Endothelial cell of umbilical vein (primary cell): Measurements from ENCODE around the gene C6. TPM values are rescaled to one million over a fixed set of nuclear protein-coding genes. Genes with fewer than 3 reads are reported as not detected.
"Not testable (repeated sequence)": the region's sequence is repeated elsewhere in the genome, so short reads cannot be mapped to it uniquely, and the experiment has no call there.

Experiments used
- BruUV-seq: library from RNA; stranded (reverse); fragments of 400-500 nt; replicated peaks from 2 replicates; lab custom pipeline; 2021; lab: Mats Ljungman, UMichigan
- CTCF ChIA-PET: fragments of 300-600, 350-600 bp; sonication (Branson Sonifier 250); formaldehyde crosslinking; loops from one replicate; lab custom pipeline; 2021; ENCODE audit warnings: antibody characterized with exemption, inconsistent platforms; lab: Charles Lee
- POLR2A ChIA-PET: fragments of 300-600, 350-600 bp; sonication (Branson Sonifier 250); formaldehyde crosslinking; loops from one replicate; lab custom pipeline; 2021; ENCODE audit warnings: antibody characterized with exemption, inconsistent platforms; lab: Charles Lee
- DNase-seq: peaks from one replicate; pipeline ENCODE4 v3.0.0-alpha.2; 2011; ENCODE audit warnings: low read depth, low spot score
- FAIRE-seq: peaks from 2 replicates; lab custom pipeline; 2011; peaks lifted over from hg19 to GRCh38; lab: Jason Lieb, UNC
- H2AFZ ChIP-seq: 2 replicates; pipeline ENCODE4 v1.6.0; 2012; ENCODE audit warnings: low read depth, low read length, control low read depth, inconsistent platforms
- H3K27ac ChIP-seq: 2 replicates; pipeline ENCODE4 v1.5.1; 2011; ENCODE audit warnings: low read depth, mild to moderate bottlenecking, control low read depth, low read length, moderate library complexity; ENCODE audit not compliant: insufficient read depth
- H3K27me3 ChIP-seq, 2 experiments: 2 replicates each; pipeline versions ENCODE4 v1.6.0 to v1.6.1; 2011; ENCODE audit warnings: low read length in 2 of 2, mixed read lengths in 1 of 2; ENCODE audit not compliant: control insufficient read depth in 2 of 2, insufficient read depth in 2 of 2
- H3K36me3 ChIP-seq, 2 experiments: 2 replicates in 1 of 2; 3 replicates in 1 of 2; pipeline ENCODE4 v1.5.1; 2011; ENCODE audit warnings: low read length in 2 of 2, mild to moderate bottlenecking in 1 of 2, moderate library complexity in 1 of 2; ENCODE audit not compliant: control insufficient read depth in 2 of 2, insufficient read depth in 2 of 2; ENCODE audit errors: extremely low read depth in 1 of 2
- H3K4me1 ChIP-seq: 3 replicates; pipeline ENCODE4 v1.5.1; 2011; ENCODE audit warnings: mild to moderate bottlenecking, low read length; ENCODE audit not compliant: control insufficient read depth, insufficient read depth; ENCODE audit errors: extremely low read depth
- H3K4me2 ChIP-seq: 2 replicates; pipeline ENCODE4 v1.6.1; 2011; ENCODE audit warnings: low read length, control low read depth, mixed read lengths; ENCODE audit not compliant: insufficient read depth
- H3K4me3 ChIP-seq, 3 experiments: fragments of 200-600 bp in 1 of 3; sonication (generic), shearing (Covaris generic) in 1 of 3; replicated peaks in 1 of 3; 2 replicates each; pipeline ENCODE4 v1.5.1; 2011 to 2016; ENCODE audit warnings: control low read depth in 3 of 3, low read length in 3 of 3, mild to moderate bottlenecking in 2 of 3, inconsistent platforms in 1 of 3, low read depth in 1 of 3, moderate library complexity in 1 of 3; ENCODE audit not compliant: insufficient read depth in 1 of 3
- H3K79me2 ChIP-seq: 2 replicates; pipeline ENCODE4 v1.6.0; 2012; ENCODE audit warnings: low read length, inconsistent platforms; ENCODE audit not compliant: control insufficient read depth, insufficient read depth
- H3K9ac ChIP-seq: replicated peaks from 2 replicates; pipeline ENCODE3; 2011; ENCODE audit warnings: low read length, control low read depth; ENCODE audit not compliant: insufficient read depth; ENCODE audit errors: extremely low read depth
- H3K9me1 ChIP-seq: replicated peaks from 3 replicates; pipeline ENCODE4 v1.6.0; 2011; ENCODE audit warnings: mild to moderate bottlenecking, low read length; ENCODE audit not compliant: control insufficient read depth, insufficient read depth; ENCODE audit errors: extremely low read depth
- H3K9me3 ChIP-seq: replicated peaks from 2 replicates; pipeline ENCODE4 v1.5.1; 2012; ENCODE audit warnings: low read length, inconsistent platforms; ENCODE audit not compliant: control insufficient read depth, insufficient read depth
- H4K20me1 ChIP-seq: replicated peaks from 2 replicates; pipeline ENCODE3; 2011; ENCODE audit warnings: mild to moderate bottlenecking, low read length; ENCODE audit not compliant: control insufficient read depth, insufficient read depth; ENCODE audit errors: extremely low read depth
- CTCF ChIP-seq, 2 donors: IDR thresholded peaks; 1 replicate in 1 of 2; 2 replicates in 1 of 2; pipeline ENCODE4 v1.5.1; 2011; ENCODE audit warnings: low read length in 2 of 2, mild to moderate bottlenecking in 2 of 2, moderate library complexity in 2 of 2, control low read depth in 1 of 2, inconsistent platforms in 1 of 2, low read depth in 1 of 2; ENCODE audit not compliant: insufficient read depth in 1 of 2; ENCODE audit errors: extremely low read depth in 1 of 2
- EZH2 ChIP-seq: IDR thresholded peaks from 2 replicates; pipeline ENCODE4 v1.6.1; 2012; ENCODE audit warnings: borderline replicate concordance, low read depth, mild to moderate bottlenecking, moderate library complexity, low read length, inconsistent platforms; ENCODE audit not compliant: severe bottlenecking
- FOS ChIP-seq: IDR thresholded peaks from 2 replicates; pipeline ENCODE4 v1.6.1; 2011; ENCODE audit warnings: mild to moderate bottlenecking, low read length, moderate library complexity, borderline replicate concordance; ENCODE audit not compliant: insufficient read depth
- GATA2 ChIP-seq: IDR thresholded peaks from 2 replicates; pipeline ENCODE4 v1.7.0; 2011; ENCODE audit warnings: low read depth, mild to moderate bottlenecking, moderate library complexity, mixed read lengths, low read length; ENCODE audit not compliant: insufficient read length, insufficient read depth
- JUN ChIP-seq: IDR thresholded peaks from 2 replicates; pipeline ENCODE4 v1.6.1; 2011; ENCODE audit warnings: borderline replicate concordance, low read depth; ENCODE audit not compliant: insufficient read length, insufficient read depth
- MAX ChIP-seq: IDR thresholded peaks from 2 replicates; pipeline ENCODE4 v1.6.1; 2011; ENCODE audit not compliant: insufficient read depth, insufficient read length
- MYC ChIP-seq: IDR thresholded peaks from one replicate; pipeline ENCODE4 v1.6.1; 2011; ENCODE audit warnings: mild to moderate bottlenecking, low read depth, low read length
- POLR2A ChIP-seq: IDR thresholded peaks from 2 replicates; pipeline ENCODE4 v1.6.1; 2012; ENCODE audit warnings: low read depth, mild to moderate bottlenecking, control low read depth, low read length
- POLR2AphosphoS5 ChIP-seq: IDR thresholded peaks from 2 replicates; pipeline ENCODE4 v1.6.1; 2012; ENCODE audit warnings: low read depth, mild to moderate bottlenecking, control low read depth, low read length, moderate library complexity; ENCODE audit not compliant: insufficient read depth
- dilution Hi-C: fragments of 300-500 bp; cut with MboI; formaldehyde crosslinking; loops from one replicate; pipeline ENCODE4 v1.15.0; 2019; ENCODE audit warnings: low sequenced_read_pairs; ENCODE audit not compliant: extremely low pct_ligation_motif_present
- intact Hi-C: fragments of 100-400 bp; cut with micrococcal nuclease; formaldehyde crosslinking; loops from one replicate; pipeline ENCODE4 v1.10.0; 2022
- polyA plus RNA-seq, 4 experiments: library from polyadenylated mRNA; depleted of rRNA in 3 of 4; stranded (reverse) in 3 of 4; unstranded in 1 of 4; fragments of >200 nt; gene quantifications; 2 replicates each; pipeline versions ENCODE4 v1.2.1 to v1.2.3, GENCODE V29; 2011 to 2012; ENCODE audit warnings: missing spikeins in 1 of 4
- total RNA-seq: library from RNA; stranded (reverse); gene quantifications from 2 replicates; pipeline ENCODE4 v1.2.3, GENCODE V29; 2021

Gene C6
- total and polyA plus RNA-seq, 2 donors (not counting 3 experiments of a cell fraction or from before 2014, with no cell fraction given), result not detected

GRCh38 chr5:41186143-41186542 is 27.2 kb downstream of the C6 start:
- Histone ChIP-seq H3K27ac (no peak overlapping the region), H4K20me1 (no peaks in the 10 kb centered on the region), H3K9ac (no peak overlapping the region), H3K4me3 (no peak overlapping the region), H3K4me1 (no peaks in the 10 kb centered on the region), H3K36me3 (no peaks in the 10 kb centered on the region), H3K4me2 (no peak overlapping the region), H3K27me3 (no peaks in the 10 kb centered on the region), H2AFZ (no peak overlapping the region), H3K79me2 (no peaks in the 10 kb centered on the region), H3K9me3 (no peaks in the 10 kb centered on the region), H3K9me1 (no peaks in the 10 kb centered on the region)
- BruUV-seq, result no TSS peak
- ChIA-PET POLR2A (no interaction called here), CTCF (no interaction called here)
- no peak for TF ChIP-seq JUN
- no peak for TF ChIP-seq MYC
- TF ChIP-seq EZH2, result no peak
- TF ChIP-seq POLR2A, result no peak
- TF ChIP-seq CTCF (IDR thresholded peaks at IDR 0.05; ENCODE audit: extremely low read depth in 1 of 2, insufficient read depth in 1 of 2, low read depth in 1 of 2, low read length in 2 of 2), result no peak
- no peak for TF ChIP-seq GATA2
- TF ChIP-seq FOS, result no peak
- TF ChIP-seq MAX, result no peak
- TF ChIP-seq POLR2AphosphoS5, result no peak
- dilution Hi-C loops, result no loop called here
- intact Hi-C loops, result no loop called here
- FAIRE-seq (no peak), DNase-seq (no peak)

GRCh38 chr5:41183331-41183730 is 30.0 kb downstream of the C6 start:
- H3K9me1 ChIP-seq, FAIRE-seq, H3K9me3 ChIP-seq, DNase-seq, H3K4me3 ChIP-seq, H2AFZ ChIP-seq, intact Hi-C loops, BruUV-seq, CTCF ChIA-PET, H3K27me3 ChIP-seq, H3K9ac ChIP-seq, dilution Hi-C loops, POLR2A ChIA-PET, H3K27ac ChIP-seq, H3K4me1 ChIP-seq, H3K79me2 ChIP-seq, H4K20me1 ChIP-seq, H3K36me3 ChIP-seq, H3K4me2 ChIP-seq: not testable (repeated sequence)
